GM21723 (cell line): ENCODE measurements around the gene MANSC4.

Experiments
- ATAC-seq: cut with Tn5 transposase; IDR thresholded peaks from one replicate; pipeline ENCODE4 v1.9.1; 2021; ENCODE audit warnings: mild to moderate bottlenecking, moderate library complexity; ENCODE audit not compliant: unreplicated experiment

The MANSC4 gene

DNA sequence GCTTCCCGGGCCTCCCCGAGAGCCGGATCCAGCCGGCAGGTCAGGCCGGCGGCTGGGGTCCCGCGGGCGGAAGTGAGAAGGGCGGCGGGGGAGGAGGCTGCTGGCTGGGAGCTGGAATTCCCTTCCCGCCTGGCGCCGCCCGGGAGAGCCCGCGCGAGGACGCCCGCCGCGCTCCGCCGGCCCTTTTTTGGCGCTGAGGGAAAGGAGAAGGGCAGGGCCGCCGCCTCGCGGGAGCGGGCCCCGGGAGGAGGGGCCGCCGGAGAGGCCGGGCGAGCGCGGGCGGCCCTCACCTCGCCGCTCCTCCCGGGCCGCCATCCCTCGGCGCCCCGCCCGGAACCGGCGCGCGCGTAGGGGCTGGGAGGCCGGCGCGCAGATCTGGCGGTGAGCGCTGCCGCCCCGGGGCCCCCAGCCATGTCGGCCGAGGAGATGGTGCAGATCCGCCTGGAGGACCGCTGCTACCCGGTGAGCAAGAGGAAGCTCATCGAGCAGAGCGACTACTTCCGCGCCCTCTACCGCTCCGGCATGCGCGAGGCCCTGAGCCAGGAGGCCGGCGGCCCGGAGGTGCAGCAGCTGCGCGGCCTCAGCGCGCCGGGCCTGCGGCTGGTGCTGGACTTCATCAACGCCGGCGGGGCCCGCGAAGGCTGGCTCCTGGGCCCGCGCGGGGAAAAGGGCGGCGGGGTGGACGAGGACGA is at the start of gene MANSC4, which contains the start of gene KLHL42:
MANSC4 (minus strand) TSS at position 317 of the 692 bp plus-strand sequence. CDS start 8,960 bp downstream, outside the sequence.
KLHL42 (plus strand) TSS at position 314 of the 692 bp plus-strand sequence; CDS start at position 412, 98 bp downstream.
- peak; percentile 85 for ATAC-seq

DNA sequence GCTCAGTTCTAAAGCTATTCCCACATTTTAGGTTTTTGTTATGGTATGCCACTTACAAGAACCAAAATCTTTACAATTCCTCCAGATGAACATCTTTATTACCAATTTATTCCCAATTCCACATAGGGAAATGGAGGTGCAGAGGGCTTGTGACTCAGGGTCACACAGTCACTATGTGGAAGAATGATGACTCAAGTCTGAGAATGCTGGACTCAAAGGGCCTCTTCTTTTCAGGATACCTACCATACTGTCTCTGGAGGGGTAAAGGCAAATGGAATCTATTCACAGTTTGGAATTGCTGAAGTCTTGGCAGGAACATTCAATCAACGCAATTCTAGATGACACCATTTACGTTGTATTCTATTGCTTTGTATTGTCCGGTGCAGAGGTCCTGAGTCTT is 48.2 kb upstream of the MANSC4 start:
- ATAC-seq = no peak

DNA sequence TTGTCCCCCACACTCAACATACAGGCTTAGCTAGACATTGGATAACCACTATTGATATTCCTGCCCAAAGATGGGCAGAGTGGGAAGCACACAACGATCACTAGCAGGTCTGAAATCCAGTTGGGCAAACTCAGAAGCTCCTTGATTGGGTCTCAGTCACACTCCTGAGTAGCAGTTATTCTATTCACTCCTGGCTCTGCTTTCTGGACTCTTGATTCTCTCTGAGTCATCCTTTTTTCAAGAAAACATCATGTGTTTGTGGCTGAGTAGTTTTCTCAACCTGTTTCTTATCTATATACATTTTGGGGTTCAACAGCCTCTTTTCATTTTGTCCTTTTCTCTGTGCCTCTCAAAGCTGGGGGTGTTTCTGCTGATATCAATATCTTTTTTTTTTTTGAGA is 46.0 kb upstream of the MANSC4 start:
- no peak for ATAC-seq

DNA sequence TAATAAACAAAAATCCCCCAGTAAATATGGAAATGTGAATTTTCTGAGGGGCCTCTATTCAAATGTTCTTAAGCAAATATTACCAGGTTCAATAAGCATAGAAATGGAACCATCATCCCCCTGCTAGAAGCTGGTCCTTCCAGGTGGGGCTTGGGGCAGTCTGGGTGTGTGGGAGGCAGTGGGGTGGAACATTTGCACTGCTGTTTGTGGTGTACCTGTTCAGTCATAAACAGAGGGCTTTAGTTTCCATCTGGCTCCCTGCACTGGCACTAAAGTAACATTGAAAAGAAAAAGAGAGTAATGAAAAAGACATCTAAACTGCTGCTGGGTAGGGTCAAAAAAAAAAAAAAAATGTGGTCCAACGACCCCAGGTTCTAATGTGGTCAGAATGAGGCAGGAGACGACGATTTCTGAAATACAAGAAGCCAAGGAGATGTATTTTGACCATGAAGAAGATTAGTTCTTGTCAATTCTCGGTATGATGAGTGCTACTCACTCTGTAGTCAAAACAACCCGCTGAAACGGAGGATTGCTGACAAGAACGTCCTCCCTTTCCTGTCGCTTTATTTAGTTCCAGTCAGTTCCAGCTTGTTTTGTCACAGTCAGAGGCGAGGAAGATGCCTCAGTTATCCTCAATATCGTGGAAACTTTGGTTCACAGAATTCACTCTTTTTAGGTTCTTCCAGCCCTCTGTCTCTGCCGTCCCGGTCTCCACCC is 44.2 kb upstream of the MANSC4 start:
- ATAC-seq = peak; percentile 65

DNA sequence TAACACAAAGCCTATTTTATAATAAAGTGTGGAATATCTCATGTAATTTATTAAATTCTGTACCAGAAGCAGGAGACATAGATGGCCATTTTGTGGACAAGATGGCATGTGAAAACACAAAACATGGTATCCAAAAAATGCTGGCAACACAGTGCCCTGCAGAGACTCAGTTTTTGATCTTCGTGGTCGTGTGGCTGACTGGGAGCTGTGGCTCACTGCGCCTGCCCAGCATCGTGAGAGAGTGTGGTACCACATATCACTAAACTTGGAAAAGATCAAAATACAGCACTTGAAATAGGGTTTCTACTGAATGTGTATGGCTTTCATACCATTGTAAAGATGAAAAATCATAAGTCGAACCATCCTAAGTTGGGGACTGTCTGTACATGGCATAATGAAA is 43.0 kb upstream of the MANSC4 start:
- ATAC-seq = no peak

DNA sequence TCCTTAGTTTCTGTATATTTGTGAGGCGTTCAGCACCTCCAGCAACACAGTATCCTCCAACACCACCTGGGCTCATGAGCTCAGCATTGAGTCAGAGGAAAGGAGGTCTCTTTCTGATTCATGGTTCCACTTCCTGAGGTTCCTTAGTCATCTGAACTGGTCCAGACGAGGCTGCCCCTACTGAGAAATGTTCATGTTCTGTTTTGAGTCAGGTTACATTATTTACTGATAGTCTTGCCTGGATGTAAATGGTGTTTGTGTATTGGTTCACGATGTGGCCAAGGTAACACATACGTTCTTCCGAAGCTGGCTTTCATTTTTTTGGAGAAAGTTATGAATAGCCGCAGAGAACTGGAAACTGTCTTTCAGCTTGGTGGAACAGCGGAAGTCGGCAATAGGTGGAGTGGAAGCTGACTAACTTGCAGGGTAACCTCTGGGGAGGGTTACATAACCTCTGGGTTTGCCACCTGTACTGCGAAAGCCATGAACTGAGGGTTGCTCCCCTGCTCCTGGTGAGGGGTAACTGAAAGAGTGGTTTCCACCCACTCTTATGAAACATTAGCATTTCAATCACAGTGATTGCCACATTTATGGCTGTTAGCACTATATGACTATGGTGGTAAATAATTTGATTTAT is 42.2 kb upstream of the MANSC4 start:
- ATAC-seq = peak; percentile 74

DNA sequence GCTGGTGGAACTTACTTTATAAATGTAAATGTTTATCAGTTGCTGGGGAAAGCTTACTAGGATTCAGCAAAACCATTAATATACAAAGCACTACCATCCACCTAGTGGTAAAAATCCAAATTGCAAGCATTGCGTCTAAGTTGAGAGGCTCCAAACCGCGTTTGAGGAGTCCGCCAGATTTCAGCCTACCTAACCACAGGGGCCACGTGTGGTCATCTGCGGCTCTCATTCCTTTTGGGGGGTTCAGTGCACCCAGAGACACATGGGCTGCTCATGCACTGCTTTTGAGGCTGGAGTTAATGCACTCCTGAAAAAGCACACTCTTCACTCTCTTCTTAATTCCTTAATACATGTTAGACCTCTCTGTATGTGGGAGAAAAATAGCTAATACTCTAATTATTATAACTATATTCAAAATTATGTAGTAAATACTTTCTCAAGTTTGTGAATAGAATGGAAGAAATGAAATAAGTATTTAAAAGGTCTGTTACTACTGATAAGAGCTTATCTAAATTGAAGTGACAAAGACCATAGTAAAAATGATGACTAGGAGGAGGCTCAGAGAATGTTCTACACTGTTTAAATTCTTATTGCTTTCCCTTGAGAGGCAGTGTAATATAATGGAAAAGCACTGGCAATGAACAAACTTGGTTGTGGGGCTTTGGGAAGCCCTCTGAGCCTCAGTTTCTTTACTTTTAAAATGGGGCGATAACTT is 41.4 kb upstream of the MANSC4 start:
- peak; percentile 29 for ATAC-seq

DNA sequence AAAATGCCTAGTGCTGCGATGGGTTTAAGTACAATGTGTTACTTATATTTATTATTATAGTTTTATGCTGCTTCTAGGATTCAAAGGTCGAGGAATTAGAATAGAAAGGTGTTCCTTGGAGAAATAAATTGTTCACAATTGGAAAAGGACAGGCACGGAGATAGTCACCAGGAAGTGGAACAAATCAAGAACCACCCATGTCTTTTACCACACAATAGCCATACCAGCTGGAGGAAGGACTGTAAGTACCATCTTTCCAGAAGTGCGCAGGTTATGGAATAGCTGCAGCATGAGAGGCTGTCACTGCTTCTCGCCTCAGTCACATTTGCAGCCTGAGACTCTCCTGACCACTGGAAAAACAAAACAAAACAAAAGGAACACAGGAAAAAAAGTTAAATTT is 40.5 kb upstream of the MANSC4 start:
- ATAC-seq = no peak

DNA sequence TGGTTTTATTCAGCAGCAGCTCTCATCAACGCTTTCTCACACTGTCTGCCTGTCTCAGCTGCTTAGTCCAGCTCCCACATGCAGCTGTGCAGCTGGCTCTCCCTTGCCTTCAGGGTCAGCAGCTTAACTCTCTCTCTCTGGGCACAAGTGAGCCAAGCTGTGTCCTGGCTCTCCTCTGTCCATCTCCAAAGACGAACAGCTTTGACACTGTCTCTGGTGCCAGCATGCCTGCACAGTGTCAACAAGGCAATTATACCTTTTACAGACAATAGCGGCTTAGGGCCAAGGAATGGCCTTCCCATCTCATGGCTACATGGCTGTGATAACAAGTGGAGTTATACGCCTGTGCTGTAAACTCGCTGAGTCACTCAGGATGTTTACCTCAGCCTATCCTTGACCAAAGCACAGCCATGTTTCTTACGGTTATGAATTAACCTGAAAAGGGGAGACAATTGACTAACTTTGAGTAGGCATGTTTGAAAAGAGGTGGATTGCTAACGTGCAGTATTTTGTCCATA is 38.4 kb upstream of the MANSC4 start:
- no peak for ATAC-seq

DNA sequence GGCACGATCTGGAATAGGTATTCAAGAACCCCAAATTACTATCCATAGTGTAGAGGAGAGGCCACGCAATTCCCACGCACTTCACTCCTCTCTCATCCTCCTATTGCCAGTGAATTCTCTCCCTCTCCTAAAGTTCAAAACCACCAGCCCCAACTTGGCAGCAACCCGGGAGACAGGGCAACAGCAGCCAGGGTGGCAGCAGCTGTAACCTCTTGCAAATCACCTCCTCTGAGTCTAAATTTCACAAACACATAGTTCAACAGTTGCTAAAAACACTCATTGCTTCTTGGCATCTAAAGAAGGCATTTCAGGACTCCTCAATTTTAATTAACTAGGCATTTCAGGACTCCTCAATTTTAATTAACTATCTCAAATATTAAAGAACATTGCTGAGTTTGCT is 37.7 kb upstream of the MANSC4 start:
- no peak for ATAC-seq

DNA sequence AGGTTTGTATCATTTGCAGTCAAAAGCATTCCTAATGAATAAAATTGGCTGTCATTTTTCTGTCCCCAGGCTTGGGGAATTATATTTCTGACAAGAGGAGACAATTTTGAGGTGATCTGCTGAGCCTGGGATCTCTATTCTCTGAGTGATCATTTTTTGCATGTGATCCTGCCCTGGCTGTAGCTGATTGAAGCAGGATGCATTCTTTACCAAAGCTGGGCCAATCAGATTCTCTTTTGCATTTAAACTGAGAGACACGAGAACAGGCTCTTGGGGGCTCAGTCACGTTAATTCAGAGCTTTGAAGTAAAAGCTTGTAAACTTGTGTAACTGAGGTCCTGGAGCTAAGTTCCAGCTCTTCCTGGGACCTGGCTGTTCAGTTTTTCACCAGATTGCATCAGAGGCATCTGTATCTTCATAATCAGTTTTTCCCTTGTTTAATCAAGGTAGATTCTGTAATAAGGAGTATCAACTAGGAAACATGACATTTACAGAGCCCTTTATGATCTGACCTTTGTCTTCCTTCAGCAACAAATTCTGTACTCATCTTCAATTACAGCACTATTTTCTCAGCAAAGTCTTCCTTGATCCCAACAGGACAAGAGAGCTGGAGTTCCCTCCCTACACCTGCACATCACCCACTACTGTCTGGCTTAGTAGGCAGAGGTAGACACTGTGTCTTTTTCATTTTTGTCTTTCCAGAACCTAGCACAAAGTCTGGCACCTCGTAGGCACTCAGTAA is 35.0 kb upstream of the MANSC4 start:
- no peak for ATAC-seq

DNA sequence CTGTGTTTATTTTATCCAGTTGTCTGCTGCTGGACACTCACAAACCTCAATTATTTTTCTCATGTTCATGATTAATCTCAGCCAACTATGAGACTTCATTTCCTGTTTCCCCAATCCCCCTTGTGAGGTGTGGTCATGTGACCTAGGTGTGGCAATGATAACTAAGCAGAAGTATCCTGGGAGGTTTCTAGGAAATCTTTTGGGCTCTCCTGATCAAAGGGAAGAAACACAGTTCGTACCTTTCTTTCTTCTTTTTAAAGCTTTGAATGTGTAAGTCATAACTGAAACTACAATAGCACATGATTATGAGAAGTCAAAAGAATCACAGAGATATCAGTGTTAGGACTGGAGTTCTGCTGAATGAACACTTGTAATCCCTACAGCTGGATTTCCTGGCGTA is 34.4 kb upstream of the MANSC4 start:
- ATAC-seq = no peak

DNA sequence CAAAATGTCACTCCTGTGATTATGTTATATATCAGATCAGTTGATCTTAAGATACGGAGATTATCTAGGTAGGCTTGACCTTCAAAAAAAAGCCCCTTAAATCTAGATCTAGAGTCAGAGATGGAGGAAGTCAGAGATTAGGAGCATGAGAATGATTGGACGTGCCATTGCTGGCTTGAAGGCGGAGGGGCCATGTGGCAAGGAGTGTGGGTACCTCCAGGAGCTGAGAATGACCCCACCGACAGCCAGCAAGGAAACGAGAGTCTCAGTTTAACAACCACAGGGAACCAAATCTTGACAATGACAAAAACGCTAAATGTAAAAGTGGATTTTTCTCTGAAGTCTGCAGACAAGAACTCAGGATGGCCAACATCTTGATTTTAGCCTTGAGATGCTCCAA is 32.5 kb upstream of the MANSC4 start:
- ATAC-seq = no peak

DNA sequence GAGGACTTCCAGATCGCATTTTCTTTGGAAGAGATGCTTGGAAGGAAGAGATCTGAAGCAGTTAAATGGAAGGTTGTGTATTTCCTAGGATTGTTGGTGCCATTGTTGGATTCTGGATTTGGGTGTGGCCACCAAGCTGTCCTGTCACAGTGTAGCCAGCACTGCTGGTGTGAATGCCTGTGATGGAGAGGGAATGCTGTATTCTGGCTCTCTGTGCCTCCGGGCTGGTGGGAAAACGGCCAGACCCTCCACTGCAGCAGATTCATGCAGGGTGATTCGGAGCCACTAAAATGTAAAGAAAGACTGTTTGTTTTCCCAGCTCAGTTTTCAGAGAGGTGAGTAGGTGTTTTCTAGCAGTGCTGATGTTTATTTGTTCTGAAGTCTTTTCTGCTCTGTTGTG is 30.7 kb upstream of the MANSC4 start:
- ATAC-seq = no peak

DNA sequence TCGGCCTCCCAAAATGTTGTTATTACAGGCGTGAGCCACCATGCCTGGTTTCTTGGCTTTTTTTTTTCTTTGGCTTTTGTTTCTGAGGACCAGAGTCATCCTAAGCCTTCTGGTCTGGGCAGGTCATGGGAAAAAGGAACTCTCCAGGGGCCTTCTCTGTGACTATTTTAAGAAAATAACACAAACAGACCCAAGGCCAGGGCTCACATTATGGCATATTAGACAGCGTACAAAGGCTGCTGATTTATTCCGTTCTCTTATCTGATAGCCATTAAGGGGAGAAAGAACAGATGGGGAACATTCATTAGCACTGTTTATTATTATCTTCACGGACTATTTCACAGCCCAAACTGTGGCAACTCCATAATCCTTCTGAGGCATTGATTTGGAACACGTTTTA is 28.8 kb upstream of the MANSC4 start:
- ATAC-seq = no peak

DNA sequence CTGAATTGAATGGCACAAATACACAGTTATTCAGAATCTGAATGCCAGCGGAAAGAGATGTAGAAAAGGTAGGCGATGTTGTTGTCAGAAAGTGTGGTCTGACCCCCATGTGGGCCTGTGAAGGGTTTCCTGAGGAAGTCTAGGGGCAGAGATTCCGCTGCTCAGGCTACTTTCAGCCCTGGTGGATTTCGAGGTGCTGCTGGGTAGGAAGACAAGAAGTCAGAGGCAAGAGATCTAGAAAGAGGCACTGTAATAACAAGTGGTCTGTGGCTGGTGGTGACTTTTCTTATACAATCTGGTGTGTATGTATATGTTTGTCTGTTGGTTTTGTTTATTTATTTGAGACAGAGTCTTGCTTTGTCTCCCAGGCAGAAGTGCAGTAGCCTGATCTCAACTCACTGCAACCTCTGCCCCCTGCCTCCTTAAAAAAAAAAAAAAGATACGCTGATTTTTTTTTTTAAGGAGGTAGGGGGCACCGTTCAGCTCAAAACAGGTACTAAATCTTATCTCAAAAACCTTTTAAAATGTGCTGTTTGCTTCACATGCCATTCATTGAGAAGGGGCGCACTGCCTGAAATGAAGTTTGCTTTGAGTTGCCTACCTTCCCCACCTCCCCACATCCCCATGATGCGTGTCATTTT is 27.1 kb upstream of the MANSC4 start:
- ATAC-seq = no peak

DNA sequence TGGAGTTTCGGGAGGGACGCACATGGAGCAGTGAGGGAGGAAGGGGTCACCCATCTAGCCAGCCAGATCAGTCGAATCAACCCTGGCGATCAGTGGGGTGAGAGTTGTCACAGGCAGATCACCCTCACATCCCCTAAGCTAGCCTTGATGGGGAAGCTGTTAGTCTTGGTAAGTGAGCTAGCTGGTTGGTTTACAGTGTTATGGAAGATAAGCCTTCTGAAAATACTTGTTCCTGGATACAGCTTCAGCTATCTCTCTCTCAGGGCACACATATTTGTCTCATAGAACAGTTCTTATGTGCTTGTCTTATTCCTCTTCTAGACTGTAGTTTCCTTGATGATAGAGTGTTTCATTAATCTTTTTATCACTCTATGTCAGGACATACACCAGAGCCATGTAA is 26.2 kb upstream of the MANSC4 start:
- no peak for ATAC-seq

DNA sequence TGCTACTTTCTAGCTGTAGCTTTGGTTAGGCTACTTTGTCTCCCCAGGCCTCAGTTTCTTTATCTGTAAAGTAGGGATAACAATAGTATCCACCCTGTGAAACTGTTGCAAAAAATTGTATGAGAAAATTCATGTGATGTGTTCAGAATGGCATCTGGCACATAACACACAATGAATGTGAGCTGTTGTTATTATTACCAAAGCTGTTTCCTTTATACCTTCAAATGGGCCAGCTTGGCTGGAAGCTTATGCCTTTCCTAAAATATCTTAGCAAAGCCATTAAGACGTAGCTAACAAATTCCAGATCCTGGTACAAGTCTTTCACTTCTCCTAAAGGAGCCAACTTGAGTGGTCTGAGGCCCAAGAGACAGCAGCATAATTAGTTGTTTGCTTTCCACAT is 25.2 kb upstream of the MANSC4 start:
- no peak for ATAC-seq

DNA sequence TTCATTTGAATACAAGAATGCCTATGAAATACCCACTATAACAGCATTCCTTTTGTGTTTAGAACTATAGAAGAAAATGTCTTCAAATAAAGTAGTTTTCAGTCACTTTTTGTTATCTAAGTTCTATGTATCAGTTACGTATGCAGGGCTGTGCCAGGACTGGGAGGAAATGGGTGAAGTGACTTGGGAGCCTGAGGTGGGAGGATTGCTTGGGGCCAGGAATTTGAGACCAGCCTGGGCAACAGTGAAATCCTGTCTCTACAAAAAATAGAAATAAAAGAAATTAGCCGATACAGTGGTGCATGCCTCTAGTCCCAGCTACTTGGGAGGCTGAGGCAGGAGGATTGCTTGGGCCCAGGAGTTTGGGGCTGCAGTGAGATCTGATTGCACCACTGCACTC is 22.9 kb upstream of the MANSC4 start:
- ATAC-seq = no peak

DNA sequence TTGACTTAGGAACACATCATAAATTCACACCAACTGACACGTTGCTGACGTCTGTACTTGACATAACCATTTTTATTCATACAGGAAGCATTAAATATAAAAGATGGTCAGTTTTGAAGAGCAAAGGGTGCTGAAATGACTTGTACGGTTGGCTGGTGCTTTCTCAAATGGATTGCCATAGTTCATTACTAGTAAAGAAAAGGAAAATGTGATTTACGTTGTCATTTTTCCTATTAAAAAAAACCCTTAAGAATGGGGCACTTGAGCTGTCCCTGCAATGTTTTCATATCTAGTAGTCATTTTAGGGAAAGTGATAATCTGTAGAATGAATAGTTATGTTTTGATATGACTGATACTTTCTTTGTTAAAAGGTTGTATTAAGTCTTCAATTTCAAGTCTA is 22.5 kb upstream of the MANSC4 start:
- no peak for ATAC-seq
